Astrocyte of the cerebellum (primary cell): Measurements from ENCODE around the gene GALNT10.

Experiments used
- DNase-seq: peaks from one replicate; pipeline ENCODE4 v3.0.0-alpha.2; 2011; ENCODE audit warnings: low read depth
- H3K4me3 ChIP-seq: 2 replicates; pipeline ENCODE4 v1.5.1; 2011; ENCODE audit warnings: mild to moderate bottlenecking, low read depth, low read length, moderate library complexity
- CTCF ChIP-seq: IDR thresholded peaks from 2 replicates; pipeline ENCODE4 v1.5.1; 2012; ENCODE audit warnings: low read length, low read depth, moderate library complexity, mild to moderate bottlenecking; ENCODE audit errors: missing control alignments
- in situ Hi-C: cut with HindIII; loops from 2 replicates; pipeline ENCODE4 v1.10.0; 2017; ENCODE audit warnings: low sequenced_read_pairs

GALNT10 gene

GRCh38 chr5:154400678-154401077 is 210.1 kb downstream of the GALNT10 start:
- H3K4me3 ChIP-seq = no peak overlapping the region
- no peak for DNase-seq
- in situ Hi-C loops = no loop called here
- no peak for TF ChIP-seq CTCF

- no peak for DNase-seq
- H3K4me3 ChIP-seq = no peak overlapping the region
- in situ Hi-C loops = no loop called here
- no peak for TF ChIP-seq CTCF
These were observed 210.8 kb downstream of the GALNT10 start for GRCh38 chr5:154401355-154401754.

GRCh38 chr5:154401931-154402330 is 211.4 kb downstream of the GALNT10 start:
- H3K4me3 ChIP-seq = no peak overlapping the region
- DNase-seq = no peak
- TF ChIP-seq CTCF = no peak
- in situ Hi-C loops = no loop called here

GRCh38 chr5:154402611-154403010 is 212.1 kb downstream of the GALNT10 start:
- in situ Hi-C loops = no loop called here
- TF ChIP-seq CTCF = no peak
- no peak overlapping the region for H3K4me3 ChIP-seq
- no peak for DNase-seq

- no peak for TF ChIP-seq CTCF
- in situ Hi-C loops = no loop called here
- DNase-seq = no peak
- no peak overlapping the region for H3K4me3 ChIP-seq
These were observed 212.7 kb downstream of the GALNT10 start for GRCh38 chr5:154403234-154403633.

- DNase-seq = no peak
- no peak overlapping the region for H3K4me3 ChIP-seq
- in situ Hi-C loops = no loop called here
- no peak for TF ChIP-seq CTCF
These were observed 213.3 kb downstream of the GALNT10 start for GRCh38 chr5:154403776-154404387.
